GM18519 (cell line): ENCODE results near the gene PNO1.
"Not testable (repeated sequence)": the region's sequence is repeated elsewhere in the genome, so short reads cannot be mapped to it uniquely, and the experiment has no call there.

Experiments used
- ATAC-seq: cut with Tn5 transposase; IDR thresholded peaks from one replicate; pipeline ENCODE4 v1.9.1; 2021; ENCODE audit warnings: mild to moderate bottlenecking, moderate library complexity; ENCODE audit not compliant: unreplicated experiment, low FRiP score

PNO1 gene

DNA sequence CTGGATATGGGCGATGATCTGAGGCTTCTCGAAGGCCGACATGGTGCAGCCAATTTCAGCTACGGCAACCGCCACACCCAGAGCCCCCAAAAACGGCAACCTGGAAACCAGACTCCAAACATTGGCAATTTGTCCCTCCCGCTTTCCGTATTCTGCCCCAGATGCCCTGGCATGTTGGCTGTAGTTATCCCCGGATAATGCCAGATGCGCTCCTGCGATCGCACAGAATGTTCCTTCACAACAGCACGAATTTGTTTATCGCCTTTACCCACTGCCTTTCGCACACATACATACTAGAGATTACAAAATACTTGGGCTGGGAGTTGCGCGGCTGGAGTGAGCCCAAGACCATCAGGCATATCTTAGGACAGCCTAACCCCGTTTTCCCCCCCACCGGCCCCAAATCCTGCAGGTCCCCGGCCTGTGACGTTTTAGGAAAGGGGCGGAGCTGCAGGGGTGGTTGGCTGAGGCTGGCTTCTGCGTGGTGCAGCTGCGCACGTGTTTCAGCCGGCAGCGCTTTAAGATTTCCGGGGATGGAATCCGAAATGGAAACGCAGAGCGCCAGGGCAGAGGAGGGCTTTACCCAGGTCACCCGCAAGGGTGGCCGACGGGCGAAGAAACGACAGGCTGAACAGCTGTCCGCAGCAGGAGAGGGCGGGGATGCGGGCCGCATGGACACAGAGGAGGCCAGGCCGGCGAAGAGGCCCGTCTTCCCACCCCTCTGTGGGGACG lies at the start of gene PNO1:
Gene PNO1 (plus strand): TSS at position 487 of the 732 bp plus-strand sequence. CDS start 47 bp downstream, at position 534.
- peak; percentile 78 for ATAC-seq

GRCh38 chr2:68108120-68108519 lies 49.6 kb upstream of the PNO1 start:
- no peak for ATAC-seq

GRCh38 chr2:68110102-68110501 lies 47.6 kb upstream of the PNO1 start:
- ATAC-seq = peak; percentile 91

DNA sequence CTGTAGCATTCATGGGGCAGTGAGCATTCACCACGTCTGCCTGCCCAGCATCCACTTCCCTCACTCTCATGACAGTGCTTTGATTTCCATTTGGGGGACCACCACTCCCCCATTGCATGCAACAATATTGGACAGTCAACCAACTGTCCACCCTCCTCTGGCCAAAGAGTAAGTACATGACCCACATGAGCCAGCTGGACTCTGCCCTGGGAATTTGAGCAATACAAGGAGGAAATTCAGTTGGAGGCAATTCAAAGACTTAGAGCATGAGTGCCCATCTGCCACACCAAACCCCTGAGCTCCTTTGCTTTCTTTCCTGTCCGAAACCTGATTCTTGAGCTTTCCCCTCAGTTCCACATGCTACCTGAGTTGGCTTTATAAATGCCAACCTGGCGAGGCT lies 41.7 kb upstream of the PNO1 start:
- no peak for ATAC-seq

DNA sequence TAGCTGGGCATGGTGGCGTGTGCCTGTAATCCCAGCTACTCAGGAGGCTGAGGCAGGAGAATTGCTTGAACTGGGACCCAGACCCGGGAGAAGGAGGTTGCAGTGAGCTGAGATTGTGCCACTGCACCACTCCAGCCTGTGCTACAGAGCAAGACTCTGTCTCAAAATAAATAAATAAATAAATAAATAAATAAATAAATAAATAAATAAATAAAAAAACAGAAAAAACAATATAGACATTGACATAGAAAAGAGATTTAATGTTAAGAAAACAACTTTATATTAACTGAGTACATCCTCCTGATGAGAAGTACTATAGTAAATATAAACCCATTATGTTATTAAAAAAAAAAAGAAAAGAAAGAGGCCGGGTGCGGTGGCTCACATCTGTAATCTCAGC lies 39.8 kb upstream of the PNO1 start:
- not testable (repeated sequence) for ATAC-seq

- no peak for ATAC-seq
Observed at GRCh38 chr2:68118816-68119215, 38.9 kb upstream of the PNO1 start.

DNA sequence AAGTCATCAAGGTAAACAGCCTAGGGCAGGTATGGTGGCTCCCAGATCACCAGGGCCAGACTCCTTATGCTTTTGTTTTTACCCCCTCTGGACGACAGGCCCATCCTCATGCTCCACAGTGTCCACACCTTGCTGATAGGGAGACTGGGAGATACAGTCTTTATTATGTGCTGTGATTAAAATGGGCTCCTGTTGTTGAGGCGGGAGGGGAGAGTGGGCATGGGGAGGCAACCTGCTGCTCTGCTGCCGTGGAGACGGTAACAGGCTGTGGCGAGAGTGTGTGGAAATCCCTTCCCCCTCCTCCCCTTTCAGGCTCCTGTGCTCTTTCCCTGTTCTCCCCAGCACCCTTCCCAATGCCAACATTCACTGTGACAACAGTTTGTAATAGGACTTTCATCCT lies 38.2 kb upstream of the PNO1 start:
- ATAC-seq = no peak

- ATAC-seq = no peak
Observed at GRCh38 chr2:68121873-68122679, 35.6 kb upstream of the PNO1 start.

- no peak for ATAC-seq
Observed at GRCh38 chr2:68122680-68122964, 35.1 kb upstream of the PNO1 start.

GRCh38 chr2:68124321-68124720 lies 33.4 kb upstream of the PNO1 start:
- ATAC-seq = no peak

DNA sequence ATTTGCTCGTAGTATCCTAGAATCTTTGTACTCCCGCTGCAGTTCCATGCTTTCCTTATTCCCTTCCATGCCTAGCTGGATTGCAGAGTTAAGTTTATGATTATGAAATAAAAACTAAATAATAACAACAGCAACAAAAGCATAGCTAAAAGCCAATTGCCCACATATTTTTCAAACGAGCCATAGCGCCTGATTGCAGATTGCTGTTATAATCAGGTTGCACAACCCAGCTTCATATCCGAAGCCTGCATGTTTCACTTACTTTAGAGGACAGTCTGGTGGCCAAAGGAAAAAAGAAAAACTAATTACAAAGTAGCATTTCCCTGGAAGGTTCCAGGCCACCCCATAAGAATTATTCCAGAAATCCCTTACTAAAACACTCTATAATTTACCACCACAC lies 31.9 kb upstream of the PNO1 start:
- ATAC-seq = no peak

GRCh38 chr2:68126561-68126960 lies 31.1 kb upstream of the PNO1 start:
- ATAC-seq = no peak

DNA sequence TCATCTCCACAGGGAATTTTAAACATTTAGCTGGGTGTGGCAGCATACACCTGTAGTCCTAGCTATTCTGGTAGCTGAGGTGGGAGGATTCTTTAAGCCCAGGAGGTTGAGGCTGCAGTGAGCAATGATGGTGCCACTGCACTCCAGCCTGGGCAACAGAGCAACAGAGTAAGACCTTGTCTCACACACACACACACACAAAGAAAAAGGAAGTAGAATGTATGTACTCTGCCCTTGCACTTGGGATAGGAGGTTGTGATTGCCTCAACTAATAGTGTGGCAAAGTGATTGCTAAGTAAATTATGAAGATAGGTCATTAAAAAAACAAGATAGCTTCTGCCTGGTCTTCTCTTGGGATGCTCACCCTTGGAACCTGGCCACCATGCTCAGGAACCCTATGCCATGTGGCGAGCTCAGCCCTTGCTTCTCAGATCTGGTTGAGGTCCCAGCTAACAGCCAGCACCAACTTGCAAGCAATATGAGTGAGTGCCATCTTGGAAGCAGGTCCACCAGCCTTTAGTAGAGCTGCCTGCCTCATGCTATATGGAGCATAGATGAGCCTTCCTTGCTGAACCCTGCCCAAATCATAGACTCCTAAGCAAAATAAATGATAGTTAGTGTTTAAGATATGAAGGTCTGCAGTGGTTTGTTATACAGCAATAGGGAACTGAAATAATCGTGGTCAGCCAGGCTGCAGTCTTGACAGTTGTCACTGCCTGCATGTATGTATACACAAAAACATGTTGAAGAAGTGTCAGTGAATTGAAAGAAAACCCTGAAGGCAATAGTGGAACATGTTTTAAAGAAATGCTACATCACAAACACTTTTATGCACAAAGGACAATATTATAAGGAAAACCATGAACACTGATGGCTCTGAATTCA lies 30.1 kb upstream of the PNO1 start:
- ATAC-seq = peak; percentile 87

DNA sequence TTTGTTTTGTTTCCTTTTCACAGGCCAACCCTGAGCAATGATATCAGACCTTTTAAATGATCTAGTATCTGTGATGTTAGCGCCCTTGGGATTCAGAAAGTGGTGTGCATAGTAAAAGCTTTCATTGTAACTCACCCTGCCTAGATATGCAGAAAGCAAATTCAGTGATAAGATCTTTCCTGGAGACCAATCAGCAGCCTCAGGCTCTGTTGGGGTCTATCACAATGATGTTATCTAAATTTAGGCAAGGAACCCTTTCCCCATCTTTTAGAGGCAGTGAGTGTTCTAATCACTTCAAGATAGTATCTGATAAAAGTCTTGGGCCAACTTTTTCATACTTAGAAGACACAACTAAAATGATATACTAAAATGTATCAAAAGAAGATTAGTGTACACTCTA lies 23.6 kb upstream of the PNO1 start:
- ATAC-seq = no peak

- no peak for ATAC-seq
Observed at GRCh38 chr2:68134554-68134953, 23.1 kb upstream of the PNO1 start.

- no peak for ATAC-seq
Observed at GRCh38 chr2:68135448-68136320, 22.0 kb upstream of the PNO1 start.

- no peak for ATAC-seq
Observed at GRCh38 chr2:68141875-68142274, 15.8 kb upstream of the PNO1 start.

DNA sequence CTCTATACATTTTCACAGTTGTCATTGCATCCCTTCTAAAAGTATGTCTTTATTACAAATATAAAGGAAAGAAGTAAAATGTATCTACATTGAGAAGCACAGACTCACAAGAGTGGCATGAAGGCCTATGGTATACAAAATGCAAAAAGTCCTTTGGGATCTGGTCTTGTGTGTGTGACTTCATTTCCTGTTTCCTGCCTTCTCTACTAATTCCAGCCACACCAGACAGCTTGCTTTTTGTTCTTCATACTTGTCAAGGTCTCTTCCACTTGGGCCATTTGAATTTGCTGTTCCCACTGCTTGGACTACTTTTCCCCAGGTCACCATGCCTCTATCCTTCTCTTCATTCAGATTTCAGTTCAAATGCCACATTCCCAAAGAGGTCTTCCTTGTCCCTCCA lies 6.7 kb upstream of the PNO1 start:
- ATAC-seq = no peak

- no peak for ATAC-seq
Observed at GRCh38 chr2:68152681-68153347, 4.9 kb upstream of the PNO1 start.

DNA sequence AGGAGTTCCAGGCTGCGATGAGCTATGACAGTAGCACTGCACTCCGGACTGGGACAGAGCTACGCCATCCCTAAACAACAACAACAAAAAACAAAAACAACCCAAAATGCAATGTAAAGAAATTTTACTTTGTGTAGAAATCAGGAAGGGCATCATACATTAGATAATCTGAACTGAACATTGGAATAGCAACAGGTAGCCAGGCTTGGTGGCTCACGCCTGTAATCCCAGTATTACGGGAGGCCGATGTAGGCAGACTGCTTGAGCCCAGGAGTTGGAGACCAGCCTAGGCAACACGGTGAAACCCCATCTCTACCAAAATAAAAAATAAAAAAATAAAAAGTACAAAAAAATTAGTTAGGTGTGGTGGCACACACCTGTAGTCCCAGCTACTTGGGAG lies 2.1 kb upstream of the PNO1 start:
- no peak for ATAC-seq
